Spleen (tissue), 11 donors: ENCODE results near the gene RTBDN. TPM values are rescaled to one million over a fixed set of nuclear protein-coding genes. Genes with fewer than 3 reads are reported as not detected.
A peak's percentile ranks its signal among the peaks of the same experiment; 100 is the strongest.

Source experiments
- DNase-seq: peaks from one replicate; pipeline ENCODE4 v3.0.0-alpha.2; 2020
- H3K27ac ChIP-seq, 8 donors: fragments of 200-600 bp; sonication (generic) in 7 of 8; 1 replicate in 4 of 8; 2 replicates in 4 of 8; pipeline versions ENCODE4 v1.5.0 to v1.8.0; 2016 to 2021; ENCODE audit warnings: inconsistent platforms in 4 of 8, mild to moderate bottlenecking in 4 of 8, moderate library complexity in 1 of 8
- H3K27me3 ChIP-seq, 7 donors: fragments of 200-600 bp; sonication (generic) in 6 of 7; replicated peaks in 1 of 7; 1 replicate in 4 of 7; 2 replicates in 3 of 7; pipeline versions ENCODE4 v1.5.0 to v1.8.0; 2016 to 2021; ENCODE audit warnings: inconsistent platforms in 3 of 7, mild to moderate bottlenecking in 1 of 7
- H3K36me3 ChIP-seq, 6 donors: fragments of 200-600 bp; sonication (generic) in 5 of 6; 1 replicate in 4 of 6; 2 replicates in 2 of 6; pipeline versions ENCODE4 v1.5.0 to v1.8.0; 2016 to 2021; ENCODE audit warnings: inconsistent platforms in 2 of 6
- H3K4me1 ChIP-seq, 6 donors: fragments of 200-600 bp; sonication (generic) in 5 of 6; 1 replicate in 3 of 6; 2 replicates in 3 of 6; pipeline versions ENCODE4 v1.5.0 to v1.8.0; 2016 to 2021; ENCODE audit warnings: inconsistent platforms in 3 of 6
- H3K4me3 ChIP-seq, 8 donors: fragments of 200-600 bp; sonication (generic) in 7 of 8; 1 replicate in 4 of 8; 2 replicates in 4 of 8; pipeline versions ENCODE4 v1.5.0 to v1.8.0; 2016 to 2021; ENCODE audit warnings: inconsistent platforms in 4 of 8, mild to moderate bottlenecking in 4 of 8, moderate library complexity in 2 of 8
- H3K9me3 ChIP-seq, 8 donors: fragments of 200-600 bp; sonication (generic) in 7 of 8; 1 replicate in 4 of 8; 2 replicates in 4 of 8; pipeline versions ENCODE4 v1.5.0 to v1.8.0; 2016 to 2021; ENCODE audit warnings: inconsistent platforms in 4 of 8
- CTCF ChIP-seq, 11 experiments: fragments of 200-600 bp in 7 of 11; fragments of 450-650 bp in 4 of 11; sonication (generic) in 4 of 11; IDR thresholded peaks in 8 of 11; conservative IDR thresholded peaks in 3 of 11; 1 replicate in 7 of 11; 2 replicates in 4 of 11; pipeline versions ENCODE4 v1.4.0 to v1.8.0; 2016 to 2021; ENCODE audit warnings: antibody characterized with exemption in 11 of 11, inconsistent platforms in 4 of 11, mild to moderate bottlenecking in 1 of 11
- POLR2A ChIP-seq, 3 donors: fragments of 450-650 bp; IDR thresholded peaks; one replicate each; pipeline ENCODE4 v1.5.1; 2017; ENCODE audit warnings: antibody characterized with exemption in 3 of 3, mild to moderate bottlenecking in 1 of 3
- POLR2AphosphoS5 ChIP-seq, 3 donors: sonication (generic); formaldehyde crosslinking; IDR thresholded peaks; one replicate each; pipeline ENCODE4 v1.5.1; 2017; ENCODE audit warnings: antibody characterized with exemption in 3 of 3
- WGBS, 5 donors: extraction: QIAGEN DNeasy Blood & Tissue Kit in 3 of 5; methylation state at CpG; one replicate each; pipeline versions ENCODE4 v1.1.5 to v1.1.7; 2013 to 2018; 5-methylcytosine and 5-hydroxymethylcytosine counted together
- intact Hi-C: fragments of 100-400 bp; cut with DNase I; formaldehyde crosslinking; loops from one replicate; pipeline ENCODE4 v1.15.0; 2023; ENCODE audit warnings: low total_unique reads
- polyA plus RNA-seq, 3 donors: library from polyadenylated mRNA; stranded (reverse); fragments of 200-250 nt; gene quantifications; one replicate each; pipeline ENCODE4 v1.2.1, GENCODE V29; 2013
- total RNA-seq, 7 donors: library from RNA; depleted of rRNA in 3 of 7; stranded (reverse); fragments of >200 nt in 3 of 7; fragmentation: NEBNext Ultra II Directional in 4 of 7; extraction: Animal tissue kit (Norgen Biotek cat#: 25700) in 4 of 7; gene quantifications; one replicate each; pipeline versions ENCODE4 v1.1.0 to v1.2.1, GENCODE V29; 2016 to 2021
- donor health status: healthy with polysubstance abuse.
- donor health status: DM: no; HTN: no; CAD: no; lungs with moderate emphysema.
- donor health status: DM: no; HTN: no; CAD: no.
- donor health status: Bipolar disorder and iron deficiency.
- donor health status: healthy.
- donor health status: DM: no; HTN: no; CAD: no.
- donor health status: DM: yes; HTN: yes; CAD: no.

Gene RTBDN
- total and polyA plus RNA-seq, 10 donors: not detected

- H3K9me3 ChIP-seq: peaks cover 0 to 17% (median 4%) of the 10 kb centered on the region in 8 donors
- TF ChIP-seq POLR2AphosphoS5 (IDR thresholded peaks at IDR 0.05) (no peak), POLR2A (IDR thresholded peaks at IDR 0.05) (no peak), CTCF (IDR thresholded peaks at IDR 0.05 in 8 of 11, conservative IDR thresholded peaks at IDR 0.05 in 3 of 11) (no peak)
- H3K27ac ChIP-seq: no peak overlapping the region
- peaks cover 0 to 44% (median 29%) of the 10 kb centered on the region in 6 donors for H3K36me3 ChIP-seq
- H3K4me1 ChIP-seq: peaks cover 0 to 19% (median 9%) of the 10 kb centered on the region in 6 donors
- 86 to 95% (median 89%) methylated on average over 5 of the region's 5 CpGs for WGBS, 5 donors
- intact Hi-C loops: no loop called here
- H3K4me3 ChIP-seq: no peak overlapping the region
- DNase-seq: no peak
- peaks cover 0 to 7% (median 0%) of the 10 kb centered on the region in 7 donors for H3K27me3 ChIP-seq
Measured at GRCh38 chr19:12872255-12872654, 37.9 kb upstream of the RTBDN start.

- DNase-seq: no peak
- peaks cover 0 to 17% (median 4%) of the 10 kb centered on the region in 8 donors for H3K9me3 ChIP-seq
- peaks cover 0 to 10% (median 0%) of the 10 kb centered on the region in 7 donors for H3K27me3 ChIP-seq
- H3K4me1 ChIP-seq: peaks cover 0 to 24% (median 13%) of the 10 kb centered on the region in 6 donors
- TF ChIP-seq POLR2AphosphoS5 (IDR thresholded peaks at IDR 0.05): no peak
- no peak for TF ChIP-seq POLR2A (IDR thresholded peaks at IDR 0.05)
- no peak for TF ChIP-seq CTCF (IDR thresholded peaks at IDR 0.05 in 8 of 11, conservative IDR thresholded peaks at IDR 0.05 in 3 of 11)
- no peak overlapping the region for H3K4me3 ChIP-seq
- no peak overlapping the region for H3K27ac ChIP-seq
- 68 to 88% (median 77%) methylated on average over 3 of the region's 3 CpGs for WGBS, 5 donors
- peaks cover 0 to 38% (median 25%) of the 10 kb centered on the region in 6 donors for H3K36me3 ChIP-seq
- intact Hi-C loops: no loop called here
Measured at GRCh38 chr19:12871681-12872080, 37.3 kb upstream of the RTBDN start.

DNA sequence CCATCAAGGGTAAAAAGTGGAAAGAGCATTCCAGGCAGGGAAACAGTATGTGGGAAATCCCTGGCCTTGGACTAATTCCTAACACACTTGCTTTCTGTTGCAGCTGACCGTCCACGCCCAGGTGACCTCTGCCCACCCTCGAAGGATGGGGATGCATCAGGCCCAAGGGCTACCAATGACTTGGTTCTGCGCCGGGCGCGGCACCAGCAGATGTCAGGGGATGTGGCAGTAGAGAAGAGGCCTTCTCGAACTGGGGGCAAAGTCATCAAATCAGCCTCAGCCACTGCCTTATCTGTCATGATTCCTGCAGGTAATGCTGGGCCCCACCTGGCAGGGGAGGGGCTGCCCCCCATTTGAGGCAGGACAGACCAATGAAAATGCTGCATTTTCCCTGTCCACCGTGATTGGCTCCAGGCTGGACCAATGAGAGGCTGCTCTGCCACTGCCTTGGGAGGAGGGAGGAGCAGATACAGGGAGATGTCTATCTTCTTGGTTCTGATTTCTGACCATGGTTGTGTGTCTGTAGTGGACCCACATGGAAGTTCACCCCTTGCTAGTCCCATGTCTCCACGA lies 34.2 kb upstream of the RTBDN start:
- 89 to 98% (median 94%) methylated on average over 10 of the region's 10 CpGs for WGBS, 5 donors
- peaks cover 0 to 10% (median 0%) of the 10 kb centered on the region in 7 donors for H3K27me3 ChIP-seq

DNA sequence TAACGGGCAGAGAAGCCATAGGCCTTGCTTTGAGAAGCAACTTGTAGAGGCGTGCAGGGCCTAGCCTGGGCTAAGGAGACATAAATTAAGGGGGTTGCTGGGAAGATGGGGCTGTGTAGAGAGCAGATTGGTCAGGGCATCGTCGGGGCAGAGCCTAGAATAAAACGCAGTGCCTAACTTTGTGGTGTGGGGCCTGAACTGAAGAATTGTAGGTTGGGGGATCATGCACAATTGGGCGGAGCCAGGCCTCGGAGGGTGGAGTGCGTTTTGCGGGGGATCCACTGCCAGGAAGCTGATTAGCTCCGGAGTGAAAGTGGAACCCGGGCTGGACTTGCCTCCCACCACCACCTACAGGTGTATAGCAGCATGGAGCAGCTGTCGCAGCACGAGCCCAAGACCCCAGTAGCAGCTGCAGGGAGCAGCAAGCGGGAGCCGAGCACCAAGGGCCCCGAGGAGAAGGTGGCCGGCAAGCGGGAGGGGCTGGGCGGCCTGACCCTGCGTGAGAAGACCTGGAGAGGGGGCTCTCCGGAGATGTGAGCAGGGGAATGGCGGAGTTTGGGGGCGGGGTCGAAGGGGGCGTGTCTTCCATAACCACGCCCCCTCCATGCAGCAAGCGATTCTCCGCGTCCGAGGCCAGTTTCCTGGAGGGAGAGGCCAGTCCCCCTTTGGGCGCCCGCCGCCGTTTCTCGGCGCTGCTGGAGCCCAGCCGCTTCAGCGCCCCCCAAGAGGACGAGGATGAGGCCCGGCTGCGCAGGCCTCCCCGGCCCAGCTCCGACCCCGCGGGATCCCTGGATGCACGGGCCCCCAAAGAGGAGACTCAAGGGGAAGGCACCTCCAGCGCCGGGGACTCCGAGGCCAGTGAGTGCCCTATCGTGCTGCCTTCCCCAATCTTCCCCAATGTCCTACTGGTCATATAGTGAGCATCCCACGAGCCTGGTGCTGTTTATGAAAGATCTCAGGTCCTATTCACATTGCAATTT lies 33.0 kb upstream of the RTBDN start:
- intact Hi-C loops: no loop called here
- Histone ChIP-seq H3K4me1 (peaks cover 0 to 15% (median 13%) of the 10 kb centered on the region in 6 donors), H3K4me3 (peak overlapping the region; percentile 14 to 72 (median 43)), H3K36me3 (no peaks in the 10 kb centered on the region), H3K27me3 (peaks cover 0 to 14% (median 0%) of the 10 kb centered on the region in 7 donors), H3K27ac (peak overlapping the region in 3 of 8 donors; percentile 18 to 29 (median 28)), H3K9me3 (no peaks in the 10 kb centered on the region)
- WGBS, 5 donors: 6 to 9% (median 9%) methylated on average over 34 to 51 of the region's 51 CpGs
- DNase-seq: peak; percentile 89
- no peak for TF ChIP-seq POLR2A (IDR thresholded peaks at IDR 0.05)
- TF ChIP-seq CTCF (IDR thresholded peaks at IDR 0.05 in 8 of 11, conservative IDR thresholded peaks at IDR 0.05 in 3 of 11): peak in 2 of 11 experiments; percentile 6 to 8
- TF ChIP-seq POLR2AphosphoS5 (IDR thresholded peaks at IDR 0.05): peak in 2 of 3 donors; percentile 51 to 68

More for the DNA sequence above, 34.2 kb upstream of the RTBDN start:
- Histone ChIP-seq H3K36me3 (peaks cover 0 to 8% (median under 1%) of the 10 kb centered on the region in 6 donors), H3K27ac (no peak overlapping the region), H3K9me3 (peaks cover 0 to 10% (median 4%) of the 10 kb centered on the region in 8 donors), H3K4me1 (peaks cover 0 to 21% (median 13%) of the 10 kb centered on the region in 6 donors), H3K4me3 (no peak overlapping the region)
- DNase-seq: no peak
- TF ChIP-seq POLR2A (IDR thresholded peaks at IDR 0.05) (no peak), POLR2AphosphoS5 (IDR thresholded peaks at IDR 0.05) (no peak)
- intact Hi-C loops: no loop called here
